ENCODE measurements around the gene BLCAP.
A peak's percentile ranks its signal among the peaks of the same experiment; 100 is the strongest.

The BLCAP gene

DNA sequence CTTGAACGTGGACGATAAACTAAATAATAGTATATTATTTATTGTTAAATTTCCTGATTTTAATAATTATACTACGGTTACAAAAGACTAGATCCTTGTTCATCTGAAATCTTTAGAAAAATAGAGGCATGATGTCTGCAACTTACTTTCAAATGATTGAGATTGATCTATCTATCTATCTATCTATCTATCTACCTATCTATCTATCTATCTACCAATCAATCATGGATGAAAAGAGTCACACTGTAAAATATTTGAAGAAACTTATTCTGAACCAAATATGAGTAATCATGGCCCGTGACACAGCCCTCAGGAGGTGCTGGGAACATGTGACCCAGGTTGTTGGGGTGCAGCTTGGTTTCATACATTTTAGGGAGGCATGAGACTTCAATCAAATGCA lies 11.7 kb upstream of the BLCAP start:
- Histone ChIP-seq H3K27me3 (ENCODE audit: insufficient read depth, low read length) (no peaks in the 10 kb centered on the region), H3K4me3 (ENCODE audit: low read length) (no peak overlapping the region), H3K36me3 (ENCODE audit: insufficient read depth, low read depth, low read length) (no peaks in the 10 kb centered on the region), H3K9me3 (ENCODE audit: insufficient read depth, low read depth, low read length) (no peaks in the 10 kb centered on the region), H3K4me1 (ENCODE audit: insufficient read depth, low read length) (no peaks in the 10 kb centered on the region), H3K9ac (ENCODE audit: low read depth, low read length) (no peak overlapping the region), H3K27ac (ENCODE audit: low read length) (no peak overlapping the region)

DNA sequence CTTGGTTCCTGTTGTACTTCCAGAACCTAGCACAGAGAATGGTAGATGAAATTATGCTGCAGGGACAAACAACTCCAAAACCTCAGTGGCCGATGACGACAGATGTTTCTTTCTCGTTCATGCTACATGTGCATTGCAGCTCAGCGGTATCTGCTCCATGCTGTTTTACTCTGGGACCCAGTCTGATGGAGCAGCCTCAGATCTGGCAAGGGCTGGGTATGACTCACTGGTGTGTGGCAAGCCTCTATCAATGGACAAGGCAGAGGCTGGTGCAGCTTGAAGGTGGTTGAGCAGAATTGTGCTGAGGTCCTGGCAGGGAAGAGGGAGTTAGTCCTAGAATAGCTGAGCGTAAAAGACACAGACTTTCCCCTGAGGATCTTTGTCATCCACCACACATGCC lies 10.3 kb upstream of the BLCAP start:
- H3K4me1 ChIP-seq (ENCODE audit: insufficient read depth, low read length), result no peaks in the 10 kb centered on the region
- H3K9ac ChIP-seq (ENCODE audit: low read depth, low read length), result no peak overlapping the region
- no peaks in the 10 kb centered on the region for H3K36me3 ChIP-seq (ENCODE audit: insufficient read depth, low read depth, low read length)
- H3K9me3 ChIP-seq (ENCODE audit: insufficient read depth, low read depth, low read length), result no peaks in the 10 kb centered on the region
- H3K4me3 ChIP-seq (ENCODE audit: low read length), result no peak overlapping the region
- H3K27ac ChIP-seq (ENCODE audit: low read length), result no peak overlapping the region
- H3K27me3 ChIP-seq (ENCODE audit: insufficient read depth, low read length), result no peaks in the 10 kb centered on the region

DNA sequence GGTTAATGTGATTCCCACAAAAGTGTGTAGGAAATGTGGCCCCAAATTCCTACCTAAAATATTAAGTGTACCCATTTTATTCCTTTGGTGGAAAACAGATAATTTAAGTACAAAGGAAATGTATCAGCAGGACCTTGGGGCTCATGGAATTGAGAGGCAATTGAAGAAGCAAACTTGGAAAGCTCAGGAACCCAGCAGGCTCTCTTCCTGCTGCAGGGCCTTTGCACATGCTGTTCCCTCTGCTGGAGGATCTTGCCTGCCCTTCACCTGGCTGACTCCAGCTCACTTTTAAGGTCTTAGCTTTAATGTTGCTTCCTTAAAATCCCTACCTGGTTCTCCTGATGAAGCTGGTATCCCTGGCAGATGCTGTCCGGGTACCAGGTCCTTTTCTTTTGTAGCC lies 9.8 kb upstream of the BLCAP start:
- Histone ChIP-seq H3K9me3 (ENCODE audit: insufficient read depth, low read depth, low read length) (no peaks in the 10 kb centered on the region), H3K9ac (ENCODE audit: low read depth, low read length) (no peak overlapping the region), H3K4me1 (ENCODE audit: insufficient read depth, low read length) (no peaks in the 10 kb centered on the region), H3K27ac (ENCODE audit: low read length) (no peak overlapping the region), H3K36me3 (ENCODE audit: insufficient read depth, low read depth, low read length) (no peaks in the 10 kb centered on the region), H3K27me3 (ENCODE audit: insufficient read depth, low read length) (no peaks in the 10 kb centered on the region), H3K4me3 (ENCODE audit: low read length) (no peak overlapping the region)

DNA sequence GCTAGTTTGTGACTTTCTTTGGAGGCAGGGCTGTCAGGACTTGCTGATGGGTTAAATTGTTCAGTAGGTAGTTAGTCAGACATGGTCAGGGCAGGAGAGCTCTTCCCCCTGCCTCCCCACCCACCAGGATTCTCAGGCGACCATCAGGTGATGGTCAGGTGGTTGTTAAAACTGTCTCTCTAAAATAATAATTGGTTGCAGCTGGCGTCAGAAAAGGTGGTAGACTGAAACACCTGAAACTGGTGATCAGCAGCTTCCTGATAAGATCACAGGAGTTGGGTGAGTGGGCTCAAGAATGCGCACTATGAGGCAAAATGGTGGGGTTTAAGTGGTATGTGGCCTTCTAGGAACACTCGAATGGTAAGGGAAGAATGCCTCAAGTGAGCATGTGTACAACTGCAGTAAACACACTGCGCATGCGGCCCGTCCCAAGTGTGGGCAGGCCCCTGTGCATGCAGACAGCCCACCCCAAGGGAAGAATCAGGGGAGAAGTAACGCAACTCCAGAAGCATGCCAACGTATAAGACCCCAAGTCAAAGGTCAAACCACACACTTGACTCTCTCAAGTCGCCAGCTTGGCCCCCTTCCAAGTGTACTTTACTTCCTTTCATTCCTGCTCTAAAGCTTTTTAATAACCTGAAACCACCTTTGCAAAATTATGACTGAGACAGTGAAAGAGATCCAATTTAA lies 7.9 kb upstream of the BLCAP start:
- Histone ChIP-seq H3K9me3 (ENCODE audit: insufficient read depth, low read depth, low read length) (no peaks in the 10 kb centered on the region), H3K4me1 (ENCODE audit: insufficient read depth, low read length) (no peaks in the 10 kb centered on the region), H3K9ac (ENCODE audit: low read depth, low read length) (no peak overlapping the region), H3K27ac (ENCODE audit: low read length) (no peak overlapping the region), H3K36me3 (ENCODE audit: insufficient read depth, low read depth, low read length) (no peaks in the 10 kb centered on the region), H3K27me3 (ENCODE audit: insufficient read depth, low read length) (no peaks in the 10 kb centered on the region), H3K4me3 (ENCODE audit: low read length) (no peak overlapping the region)

DNA sequence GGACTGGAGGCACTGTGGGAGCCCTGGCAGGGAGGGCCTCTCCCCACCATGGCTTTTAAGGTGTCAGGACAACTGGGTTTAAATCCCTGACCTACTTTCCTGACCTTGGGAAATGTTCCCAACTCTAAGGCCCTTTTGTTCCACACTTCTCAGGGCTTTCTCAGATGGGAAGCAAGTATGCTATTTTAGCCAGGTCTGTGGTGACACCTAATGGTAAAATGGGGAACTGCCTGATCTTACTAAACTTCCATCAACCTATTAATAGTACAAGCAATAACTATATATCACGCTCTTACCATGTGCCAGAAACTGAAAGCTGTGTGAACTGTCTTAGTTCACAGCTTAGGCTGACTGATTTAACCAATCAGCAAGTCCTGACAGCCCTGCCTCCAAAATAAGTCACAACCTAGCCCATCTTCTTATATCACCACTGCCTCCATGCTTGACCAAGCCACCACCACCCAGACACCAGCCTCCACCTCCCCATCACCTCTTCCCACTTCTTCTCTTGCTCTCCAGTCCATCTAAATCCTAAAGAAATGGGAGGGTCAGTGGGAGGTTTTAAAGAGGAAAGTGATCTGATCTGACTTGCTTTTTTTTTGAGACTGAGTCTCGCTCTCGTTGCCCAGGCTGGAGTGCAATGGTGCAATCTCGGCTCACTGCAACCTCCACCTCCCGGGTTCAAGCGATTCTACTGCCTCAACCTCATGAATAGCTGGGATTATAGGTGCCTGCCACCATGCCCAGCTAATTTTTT lies 6.9 kb upstream of the BLCAP start:
- Histone ChIP-seq H3K4me1 (ENCODE audit: insufficient read depth, low read length) (no peaks in the 10 kb centered on the region), H3K27ac (ENCODE audit: low read length) (no peak overlapping the region), H3K27me3 (ENCODE audit: insufficient read depth, low read length) (no peaks in the 10 kb centered on the region), H3K9ac (ENCODE audit: low read depth, low read length) (no peak overlapping the region), H3K9me3 (ENCODE audit: insufficient read depth, low read depth, low read length) (no peaks in the 10 kb centered on the region), H3K36me3 (ENCODE audit: insufficient read depth, low read depth, low read length) (no peaks in the 10 kb centered on the region), H3K4me3 (ENCODE audit: low read length) (no peak overlapping the region)

DNA sequence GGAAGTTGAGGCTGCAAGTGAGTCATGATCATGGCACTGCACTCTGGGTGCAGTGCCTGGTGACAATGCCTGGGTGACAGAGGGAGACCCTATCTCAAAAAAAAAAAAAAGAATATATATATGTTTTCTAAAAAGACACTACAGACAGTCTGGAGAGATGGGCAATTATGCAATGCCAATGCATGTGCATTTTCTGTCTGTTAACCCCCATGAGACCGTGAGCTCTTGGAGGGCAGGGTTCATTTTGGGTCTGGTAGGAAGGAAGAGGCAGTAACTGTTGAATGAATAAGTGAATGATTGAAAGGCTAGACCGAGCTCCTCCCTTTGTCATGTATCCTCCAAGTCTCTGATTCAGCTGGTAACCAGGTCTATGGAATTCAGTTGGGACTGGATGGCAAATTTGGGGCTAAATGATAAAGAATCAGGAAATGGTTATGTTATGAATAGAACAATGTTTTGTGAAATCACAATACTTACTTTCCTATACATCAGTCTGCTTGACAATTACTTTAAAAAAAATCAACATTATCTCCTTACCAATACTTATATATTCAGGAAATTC lies 5.6 kb upstream of the BLCAP start:
- Histone ChIP-seq H3K27me3 (ENCODE audit: insufficient read depth, low read length) (no peaks in the 10 kb centered on the region), H3K9ac (ENCODE audit: low read depth, low read length) (no peak overlapping the region), H3K4me3 (ENCODE audit: low read length) (no peak overlapping the region), H3K27ac (ENCODE audit: low read length) (no peak overlapping the region), H3K4me1 (ENCODE audit: insufficient read depth, low read length) (peaks cover 6% of the 10 kb centered on the region), H3K9me3 (ENCODE audit: insufficient read depth, low read depth, low read length) (no peaks in the 10 kb centered on the region), H3K36me3 (ENCODE audit: insufficient read depth, low read depth, low read length) (no peaks in the 10 kb centered on the region)

DNA sequence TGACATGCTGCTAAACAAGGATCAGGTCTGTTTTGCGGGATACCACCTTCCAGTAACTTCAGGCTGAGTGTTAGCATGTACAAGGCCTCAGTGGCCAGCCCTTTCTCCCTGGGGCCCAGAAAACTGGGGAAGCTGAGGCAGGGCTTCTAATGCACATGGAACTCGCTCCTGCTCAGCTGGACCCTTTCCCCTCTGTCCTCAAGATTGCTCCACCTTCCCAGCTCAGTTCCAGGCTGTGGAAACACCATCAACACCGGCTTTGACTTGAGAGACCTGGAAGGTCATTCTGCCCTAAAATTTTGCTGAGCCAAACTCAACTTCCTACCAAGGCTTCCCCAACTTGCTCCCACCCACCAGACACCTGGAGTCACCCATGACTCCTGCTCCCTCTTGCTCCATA lies 4.2 kb upstream of the BLCAP start:
- Histone ChIP-seq H3K27ac (ENCODE audit: low read length) (no peak overlapping the region), H3K9me3 (ENCODE audit: insufficient read depth, low read depth, low read length) (no peaks in the 10 kb centered on the region), H3K9ac (ENCODE audit: low read depth, low read length) (no peak overlapping the region), H3K36me3 (ENCODE audit: insufficient read depth, low read depth, low read length) (no peaks in the 10 kb centered on the region), H3K27me3 (ENCODE audit: insufficient read depth, low read length) (no peaks in the 10 kb centered on the region), H3K4me1 (ENCODE audit: insufficient read depth, low read length) (peaks cover 6% of the 10 kb centered on the region), H3K4me3 (ENCODE audit: low read length) (no peak overlapping the region)

DNA sequence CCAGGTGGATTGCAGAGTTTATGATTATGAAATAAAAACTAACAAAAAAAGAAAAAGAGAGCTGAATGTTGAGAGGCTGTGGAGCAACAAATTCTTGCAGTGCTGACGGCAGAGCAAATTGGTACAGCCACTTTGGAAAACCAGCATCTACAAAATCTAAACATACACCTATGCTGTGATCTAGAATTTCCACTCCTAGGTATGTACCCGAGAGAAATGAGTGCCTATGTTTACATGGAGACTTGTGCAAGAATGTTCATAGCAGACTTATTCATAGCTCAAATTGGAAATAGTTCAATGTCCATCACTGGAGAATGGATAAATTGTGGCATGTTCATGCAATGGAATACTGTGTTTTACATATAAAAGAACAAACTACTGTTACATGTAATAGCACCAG lies 3.0 kb upstream of the BLCAP start:
- Histone ChIP-seq H3K4me3 (ENCODE audit: low read length) (no peak overlapping the region), H3K27me3 (ENCODE audit: insufficient read depth, low read length) (no peaks in the 10 kb centered on the region), H3K4me1 (ENCODE audit: insufficient read depth, low read length) (peaks cover 9% of the 10 kb centered on the region), H3K27ac (ENCODE audit: low read length) (no peak overlapping the region), H3K9me3 (ENCODE audit: insufficient read depth, low read depth, low read length) (no peaks in the 10 kb centered on the region), H3K36me3 (ENCODE audit: insufficient read depth, low read depth, low read length) (no peaks in the 10 kb centered on the region), H3K9ac (ENCODE audit: low read depth, low read length) (no peak overlapping the region)

DNA sequence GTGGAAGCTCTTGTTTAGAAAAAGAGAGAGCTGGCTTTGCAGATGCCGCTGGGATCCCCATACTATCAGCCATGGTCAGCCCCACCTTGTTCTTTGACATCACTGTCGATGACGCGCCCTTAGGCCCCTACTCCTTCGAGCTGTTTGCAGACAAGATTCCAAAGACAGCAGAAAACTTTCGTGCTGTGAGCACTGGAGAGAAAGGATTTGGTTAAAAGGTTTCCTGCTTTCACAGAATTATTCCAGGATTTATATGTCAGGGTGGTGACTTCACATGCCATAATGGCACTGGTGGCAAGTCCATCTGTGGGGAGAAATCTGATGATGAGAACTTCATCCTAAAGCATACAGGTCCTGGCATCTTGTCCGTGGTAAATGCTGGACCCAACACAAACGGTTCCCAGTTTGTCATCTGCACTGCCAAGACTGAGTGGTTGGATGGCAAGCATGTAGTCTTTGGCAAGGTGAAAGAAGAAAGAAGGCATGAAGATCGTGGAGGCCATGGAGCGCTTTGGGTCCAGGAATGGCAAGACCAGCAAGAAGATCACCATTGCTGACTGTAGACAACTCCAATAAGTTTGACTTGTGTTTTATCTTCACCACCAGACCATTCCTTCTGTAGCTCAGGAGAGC lies 2.4 kb upstream of the BLCAP start:
- Histone ChIP-seq H3K27me3 (ENCODE audit: insufficient read depth, low read length) (no peaks in the 10 kb centered on the region), H3K9ac (ENCODE audit: low read depth, low read length) (no peak overlapping the region), H3K27ac (ENCODE audit: low read length) (no peak overlapping the region), H3K4me3 (ENCODE audit: low read length) (no peak overlapping the region), H3K36me3 (ENCODE audit: insufficient read depth, low read depth, low read length) (no peaks in the 10 kb centered on the region), H3K4me1 (ENCODE audit: insufficient read depth, low read length) (peaks cover 15% of the 10 kb centered on the region), H3K9me3 (ENCODE audit: insufficient read depth, low read depth, low read length) (no peaks in the 10 kb centered on the region)

DNA sequence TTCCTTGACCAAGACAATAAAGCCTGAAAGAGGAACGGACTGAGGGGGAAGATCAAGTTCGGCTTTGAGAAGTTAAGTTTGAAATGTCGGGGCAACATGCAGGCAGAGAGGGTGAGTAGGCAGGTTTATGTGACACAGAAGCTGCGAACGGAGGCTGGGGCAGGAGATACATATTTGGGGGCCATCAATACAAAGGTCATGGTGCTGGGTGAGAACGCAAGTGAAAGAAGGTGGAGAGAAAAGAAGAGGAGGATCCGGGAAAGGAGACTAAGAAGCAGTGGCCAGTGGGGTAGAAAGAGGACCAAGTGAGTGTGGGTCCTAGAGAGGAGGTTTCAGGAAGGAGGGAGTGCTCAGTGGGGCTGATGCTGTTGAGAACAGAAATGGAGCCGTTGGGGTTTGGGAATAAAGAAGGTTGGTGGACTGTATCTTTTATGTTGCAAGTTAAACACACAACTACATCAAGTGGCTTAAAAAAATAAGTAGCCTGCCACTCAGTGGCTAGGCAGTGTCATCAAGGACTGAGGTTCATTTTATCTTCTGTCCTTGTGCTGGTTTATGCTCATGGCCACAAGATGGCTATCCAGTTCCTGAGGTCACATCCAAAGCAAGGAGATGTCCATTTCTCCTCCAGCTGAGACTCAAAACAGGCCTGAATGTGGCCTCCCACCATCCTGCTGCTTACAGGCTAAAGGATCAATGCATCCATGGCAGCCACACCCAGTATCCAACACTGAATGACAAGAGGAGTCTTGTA lies 1.7 kb upstream of the BLCAP start:
- Histone ChIP-seq H3K27ac (ENCODE audit: low read length) (no peak overlapping the region), H3K36me3 (ENCODE audit: insufficient read depth, low read depth, low read length) (no peaks in the 10 kb centered on the region), H3K4me3 (ENCODE audit: low read length) (no peak overlapping the region), H3K4me1 (ENCODE audit: insufficient read depth, low read length) (peaks cover 22% of the 10 kb centered on the region), H3K27me3 (ENCODE audit: insufficient read depth, low read length) (no peaks in the 10 kb centered on the region), H3K9me3 (ENCODE audit: insufficient read depth, low read depth, low read length) (no peaks in the 10 kb centered on the region), H3K9ac (ENCODE audit: low read depth, low read length) (no peak overlapping the region; the same call in 1 of the 2 replicates)

DNA sequence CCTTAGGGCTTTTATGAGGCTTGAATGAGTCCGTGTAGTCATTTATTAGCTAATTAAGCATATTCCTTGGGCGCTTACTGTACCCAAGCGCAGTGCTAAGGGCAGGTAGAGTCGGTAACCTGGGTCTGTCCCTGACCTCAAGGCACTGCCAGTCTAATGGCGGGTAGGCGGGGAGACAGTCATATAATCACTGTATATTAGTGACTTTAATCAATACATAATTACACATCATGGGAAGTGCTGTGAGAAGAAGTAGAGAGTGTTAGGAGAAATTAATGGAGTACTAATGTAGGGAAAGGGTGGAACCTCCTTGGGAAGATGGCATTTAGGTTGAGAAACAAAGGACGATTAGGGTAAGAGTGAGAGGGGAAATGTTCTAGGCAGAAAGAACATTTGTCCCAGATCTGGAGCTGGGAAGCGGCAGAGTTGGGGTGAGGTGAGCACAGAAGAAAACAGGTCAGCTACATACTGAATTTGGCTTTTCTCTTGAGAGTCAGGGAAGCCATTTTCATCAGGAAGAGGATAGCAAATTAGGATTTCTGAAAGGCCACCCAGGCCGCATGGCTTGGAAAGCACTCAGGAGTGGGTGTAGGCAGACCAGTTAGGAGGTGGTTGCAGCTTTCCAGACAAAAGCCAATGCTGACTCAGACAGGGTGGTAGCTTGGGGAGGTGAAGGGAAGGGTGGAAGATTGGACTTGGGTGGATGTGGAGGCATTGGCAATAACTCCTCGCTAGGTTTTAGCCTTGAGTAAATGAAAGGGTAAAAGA lies 954 bp upstream of the BLCAP start:
- H3K4me3 ChIP-seq (ENCODE audit: low read length), result peak overlapping the region; percentile 98
- H3K36me3 ChIP-seq (ENCODE audit: insufficient read depth, low read depth, low read length), result no peaks in the 10 kb centered on the region
- H3K4me1 ChIP-seq (ENCODE audit: insufficient read depth, low read length), result peaks cover 26% of the 10 kb centered on the region
- peak overlapping the region; percentile 99 for H3K27ac ChIP-seq (ENCODE audit: low read length)
- H3K9me3 ChIP-seq (ENCODE audit: insufficient read depth, low read depth, low read length), result no peaks in the 10 kb centered on the region
- H3K9ac ChIP-seq (ENCODE audit: low read depth, low read length), result peak overlapping the region; percentile 98
- H3K27me3 ChIP-seq (ENCODE audit: insufficient read depth, low read length), result no peaks in the 10 kb centered on the region

Measured in iPS-20b (cell line).